H1 (cell line): Measurements from ENCODE around the gene PML. TPM values are rescaled to one million over a fixed set of nuclear protein-coding genes. Genes with fewer than 3 reads are reported as not detected.

ENCODE experiments used
- CTCF ChIA-PET: fragments of 300-600 bp; sonication (Branson Sonifier 250); formaldehyde crosslinking; loops from one replicate; lab custom pipeline; 2021; ENCODE audit not compliant: partially characterized antibody; lab: Charles Lee
- POLR2A ChIA-PET: fragments of 300-600 bp; sonication (Branson Sonifier 250); formaldehyde crosslinking; loops from one replicate; lab custom pipeline; 2021; ENCODE audit warnings: inconsistent platforms; ENCODE audit not compliant: partially characterized antibody; lab: Charles Lee
- DNase-seq, 2 experiments: peaks; one replicate each; pipeline versions ENCODE4 v3.0.0 to v3.0.0-alpha.2; 2010 to 2022; ENCODE audit warnings: low spot score in 2 of 2, low read depth in 1 of 2, mixed read lengths in 1 of 2
- FAIRE-seq: peaks from 2 replicates; lab custom pipeline; 2011; peaks lifted over from hg19 to GRCh38; lab: Jason Lieb, UNC
- H2AFZ ChIP-seq: 2 replicates; pipeline ENCODE4 v1.8.1; 2012; ENCODE audit warnings: low read length, inconsistent platforms
- H2AK5ac ChIP-seq: 2 replicates; pipeline ENCODE4 v1.6.1; 2013; ENCODE audit warnings: low read depth, low read length
- H2BK120ac ChIP-seq: replicated peaks from 2 replicates; pipeline ENCODE3; 2013; ENCODE audit warnings: low read depth, low read length, inconsistent platforms
- H2BK12ac ChIP-seq: 2 replicates; pipeline ENCODE4 v1.6.1; 2013; ENCODE audit warnings: low read depth, low read length
- H2BK15ac ChIP-seq: 2 replicates; pipeline ENCODE4 v1.6.1; 2013; ENCODE audit warnings: low read length
- H2BK20ac ChIP-seq: 2 replicates; pipeline ENCODE4 v1.6.1; 2013; ENCODE audit warnings: low read length
- H2BK5ac ChIP-seq: 2 replicates; pipeline ENCODE4 v1.6.1; 2013; ENCODE audit warnings: low read depth, low read length
- H3K14ac ChIP-seq: 2 replicates; pipeline ENCODE4 v1.6.1; 2013; ENCODE audit warnings: inconsistent platforms; ENCODE audit not compliant: insufficient read length
- H3K18ac ChIP-seq: 2 replicates; pipeline ENCODE4 v1.6.1; 2013; ENCODE audit warnings: low read length; ENCODE audit errors: extremely low read depth
- H3K23ac ChIP-seq: 2 replicates; pipeline ENCODE4 v1.6.1; 2013; ENCODE audit warnings: inconsistent platforms; ENCODE audit not compliant: insufficient read length
- H3K23me2 ChIP-seq: 2 replicates; pipeline ENCODE4 v1.6.1; 2013; ENCODE audit warnings: low read depth, low read length
- H3K27ac ChIP-seq: 2 replicates; pipeline ENCODE4 v1.6.1; 2011; ENCODE audit warnings: low read depth, low read length, inconsistent platforms
- H3K27me3 ChIP-seq, 4 experiments: replicated peaks in 1 of 4; 1 replicate in 1 of 4; 2 replicates in 3 of 4; pipeline versions ENCODE4 v1.6.1 to v1.8.1; 2011 to 2013; ENCODE audit warnings: low read length in 3 of 4, mild to moderate bottlenecking in 3 of 4, inconsistent platforms in 2 of 4, mixed read lengths in 2 of 4, moderate library complexity in 1 of 4; ENCODE audit not compliant: control insufficient read depth in 3 of 4, insufficient read depth in 3 of 4; ENCODE audit errors: extremely low read depth in 1 of 4
- H3K36me3 ChIP-seq, 4 experiments: 2 replicates each; pipeline versions ENCODE4 v1.6.1 to v1.8.1; 2011 to 2013; ENCODE audit warnings: mild to moderate bottlenecking in 4 of 4, low read length in 3 of 4, moderate library complexity in 2 of 4, control low read depth in 1 of 4, inconsistent platforms in 1 of 4; ENCODE audit not compliant: insufficient read depth in 4 of 4, control insufficient read depth in 2 of 4
- H3K4ac ChIP-seq: replicated peaks from 2 replicates; pipeline ENCODE3; 2013; ENCODE audit warnings: low read length, low read depth, mixed read lengths, inconsistent platforms; ENCODE audit not compliant: insufficient read length
- H3K4me1 ChIP-seq, 4 experiments: replicated peaks in 1 of 4; 1 replicate in 1 of 4; 2 replicates in 3 of 4; pipeline versions ENCODE4 v1.6.1 to v1.8.1; 2011 to 2013; ENCODE audit warnings: low read length in 3 of 4, inconsistent platforms in 2 of 4, mixed read lengths in 1 of 4; ENCODE audit not compliant: insufficient read depth in 4 of 4, control insufficient read depth in 3 of 4
- H3K4me2 ChIP-seq, 2 experiments: 2 replicates each; pipeline versions ENCODE4 v1.6.1 to v1.8.1; 2011 to 2013; ENCODE audit warnings: low read depth in 2 of 2, low read length in 2 of 2, control low read depth in 1 of 2, inconsistent platforms in 1 of 2, mild to moderate bottlenecking in 1 of 2; ENCODE audit not compliant: insufficient read depth in 1 of 2
- H3K4me3 ChIP-seq, 4 experiments: fragments of 200-600, 300-600 bp in 1 of 4; sonication (generic), shearing (Covaris generic), sonication (Bioruptor Twin) in 1 of 4; 2 replicates each; pipeline versions ENCODE4 v1.5.1 to v1.8.1; 2011 to 2016; ENCODE audit warnings: low read length in 4 of 4, low read depth in 3 of 4, control low read depth in 2 of 4, inconsistent platforms in 2 of 4, mild to moderate bottlenecking in 2 of 4, mixed read lengths in 1 of 4, moderate library complexity in 1 of 4; ENCODE audit not compliant: insufficient read depth in 2 of 4; ENCODE audit errors: extremely low read depth in 1 of 4
- H3K56ac ChIP-seq: replicated peaks from 2 replicates; pipeline ENCODE3; 2013; ENCODE audit warnings: low read depth, mild to moderate bottlenecking, mixed read lengths, low read length, inconsistent platforms; ENCODE audit not compliant: insufficient read length
- H3K79me1 ChIP-seq: 2 replicates; pipeline ENCODE4 v1.6.1; 2013; ENCODE audit warnings: low read depth, low read length, control low read depth
- H3K79me2 ChIP-seq, 2 experiments: 2 replicates each; pipeline versions ENCODE4 v1.6.1 to v1.8.1; 2012 to 2013; ENCODE audit warnings: low read length in 2 of 2, mild to moderate bottlenecking in 2 of 2, inconsistent platforms in 1 of 2; ENCODE audit not compliant: insufficient read depth in 2 of 2, control insufficient read depth in 1 of 2
- H3K9ac ChIP-seq, 4 experiments: replicated peaks in 1 of 4; 1 replicate in 1 of 4; 2 replicates in 3 of 4; pipeline versions ENCODE4 v1.6.1 to v1.8.1; 2011 to 2013; ENCODE audit warnings: low read depth in 3 of 4, low read length in 3 of 4, control low read depth in 2 of 4, mild to moderate bottlenecking in 2 of 4, moderate library complexity in 2 of 4, inconsistent platforms in 1 of 4; ENCODE audit errors: extremely low read depth in 1 of 4
- H3K9me3 ChIP-seq, 2 experiments: 2 replicates each; pipeline versions ENCODE4 v1.6.1 to v1.8.1; 2012 to 2013; ENCODE audit warnings: mild to moderate bottlenecking in 2 of 2, moderate library complexity in 2 of 2, control low read depth in 1 of 2, inconsistent platforms in 1 of 2, low read depth in 1 of 2, low read length in 1 of 2, mixed read lengths in 1 of 2; ENCODE audit not compliant: insufficient read depth in 2 of 2
- H4K20me1 ChIP-seq, 2 experiments: replicated peaks in 1 of 2; 2 replicates each; pipeline versions ENCODE3 to v1.8.1; 2011 to 2013; ENCODE audit warnings: inconsistent platforms in 2 of 2, low read length in 2 of 2, mild to moderate bottlenecking in 1 of 2; ENCODE audit not compliant: insufficient read depth in 2 of 2, control insufficient read depth in 1 of 2
- H4K5ac ChIP-seq: 2 replicates; pipeline ENCODE4 v1.6.1; 2013; ENCODE audit warnings: low read length, low read depth, mixed read lengths, inconsistent platforms; ENCODE audit not compliant: insufficient read length
- H4K8ac ChIP-seq: 2 replicates; pipeline ENCODE4 v1.8.0; 2013; ENCODE audit warnings: mild to moderate bottlenecking, moderate library complexity, low read length, inconsistent platforms; ENCODE audit not compliant: insufficient read depth; ENCODE audit errors: extremely low read depth
- H4K91ac ChIP-seq: replicated peaks from 2 replicates; pipeline ENCODE3; 2013; ENCODE audit warnings: low read length, mixed read lengths, inconsistent platforms; ENCODE audit not compliant: insufficient read length
- JUN ChIP-seq: IDR thresholded peaks from 2 replicates; pipeline ENCODE4 v1.6.1; 2011; ENCODE audit warnings: low read depth, mild to moderate bottlenecking, improper control_type of control experiment, low read length
- POLR2A ChIP-seq, 2 experiments: IDR thresholded peaks; 1 replicate in 1 of 2; 2 replicates in 1 of 2; pipeline ENCODE4 v1.6.1; 2011; ENCODE audit warnings: low read depth in 2 of 2, low read length in 2 of 2, mild to moderate bottlenecking in 2 of 2; ENCODE audit errors: control extremely low read depth in 1 of 2
- POLR2AphosphoS5 ChIP-seq: IDR thresholded peaks from 2 replicates; pipeline ENCODE4 v1.6.1; 2011; ENCODE audit warnings: low read depth, low read length
- SIRT6 ChIP-seq: IDR thresholded peaks from one replicate; pipeline ENCODE4 v1.7.1; 2012; ENCODE audit warnings: low read length, inconsistent platforms
- WGBS, 2 experiments: shearing (Covaris generic) in 1 of 2; methylation state at CpG; one replicate each; pipeline versions ENCODE4 v1.1.6 to v1.1.7; 2013 to 2015; ENCODE audit warnings: low lambda C conversion rate in 2 of 2, mixed read lengths in 2 of 2, inconsistent platforms in 1 of 2, low coverage in 1 of 2, missing lambda C conversion rate in 1 of 2; ENCODE audit not compliant: insufficient replicate concordance in 2 of 2, insufficient coverage in 1 of 2, insufficient read length in 1 of 2; ENCODE audit errors: extremely low coverage in 1 of 2, missing lambda C conversion rate in 1 of 2; 5-methylcytosine and 5-hydroxymethylcytosine counted together
- polyA plus RNA-seq, 7 experiments: library from polyadenylated mRNA; depleted of rRNA in 3 of 7; stranded (reverse) in 5 of 7; unstranded in 2 of 7; fragments of >200 nt in 5 of 7; fragments of 200-250 nt in 2 of 7; gene quantifications; 1 replicate in 5 of 7; 2 replicates in 1 of 7; 4 replicates in 1 of 7; pipeline versions ENCODE4 v1.2.1 to v1.2.3, GENCODE V29; 2011 to 2013; ENCODE audit warnings: missing spikeins in 2 of 7, mixed read lengths in 2 of 7
- total RNA-seq: library from RNA; stranded (reverse); fragmentation: NEBNext Ultra II Directional; extraction: Animal tissue kit (Norgen Biotek cat#: 25700); gene quantifications from 2 replicates; pipeline ENCODE4 v1.2.1, GENCODE V29; 2021
- TF ChIP-seq, protein P1 (sequence below): IDR thresholded peaks from 2 replicates; pipeline ENCODE4 v1.6.1; 2012; ENCODE audit warnings: low read length, inconsistent platforms

PML gene
- total and polyA plus RNA-seq, 2 of the 8 experiments (the other 6 are each of a cell fraction or from before 2014, with no cell fraction given): 14.9 to 30.3 TPM

DNA sequence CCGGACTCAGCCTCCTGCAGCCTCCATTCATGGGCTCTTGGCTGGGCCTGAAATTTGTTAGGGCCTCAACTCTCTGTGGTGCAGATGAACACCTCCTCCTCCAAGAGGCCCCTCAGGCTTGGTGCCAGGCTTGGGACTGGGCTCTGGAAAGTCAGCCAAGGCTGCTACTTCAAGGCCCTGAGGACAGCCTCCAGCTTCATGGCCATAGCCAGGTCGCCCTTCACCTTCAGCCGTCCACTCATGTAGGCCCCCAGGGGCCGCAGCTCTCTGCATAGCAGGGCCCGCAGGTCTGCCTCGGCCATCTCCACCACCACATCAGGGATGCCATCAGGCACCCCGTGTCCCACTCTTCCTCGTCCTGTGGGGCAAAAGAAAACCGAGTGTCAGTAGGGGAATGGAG, 10.7 kb upstream of the PML start:
- H3K9me3 ChIP-seq: no peaks in the 10 kb centered on the region
- no peaks in the 10 kb centered on the region for H3K79me2 ChIP-seq
- no peak for TF ChIP-seq POLR2A (IDR thresholded peaks at IDR 0.05; ENCODE audit: control extremely low read depth in 1 of 2, low read depth in 2 of 2, low read length in 2 of 2)
- TF ChIP-seq POLR2AphosphoS5: no peak
- TF ChIP-seq, protein P1, sequence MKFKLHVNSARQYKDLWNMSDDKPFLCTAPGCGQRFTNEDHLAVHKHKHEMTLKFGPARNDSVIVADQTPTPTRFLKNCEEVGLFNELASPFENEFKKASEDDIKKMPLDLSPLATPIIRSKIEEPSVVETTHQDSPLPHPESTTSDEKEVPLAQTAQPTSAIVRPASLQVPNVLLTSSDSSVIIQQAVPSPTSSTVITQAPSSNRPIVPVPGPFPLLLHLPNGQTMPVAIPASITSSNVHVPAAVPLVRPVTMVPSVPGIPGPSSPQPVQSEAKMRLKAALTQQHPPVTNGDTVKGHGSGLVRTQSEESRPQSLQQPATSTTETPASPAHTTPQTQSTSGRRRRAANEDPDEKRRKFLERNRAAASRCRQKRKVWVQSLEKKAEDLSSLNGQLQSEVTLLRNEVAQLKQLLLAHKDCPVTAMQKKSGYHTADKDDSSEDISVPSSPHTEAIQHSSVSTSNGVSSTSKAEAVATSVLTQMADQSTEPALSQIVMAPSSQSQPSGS: no peak
- TF ChIP-seq SIRT6: no peak
- no peak for TF ChIP-seq JUN
- TF ChIP-seq, all 59 proteins: peak for 0
- Histone ChIP-seq H4K5ac (no peak overlapping the region), H3K4ac (no peak overlapping the region), H3K27ac (no peak overlapping the region), H2BK5ac (no peak overlapping the region), H3K4me1 (no peaks in the 10 kb centered on the region; a peak in 1 of 7 replicates), H3K9ac (no peak overlapping the region), H4K8ac (no peak overlapping the region), H2BK120ac (no peak overlapping the region), H3K36me3 (no peaks in the 10 kb centered on the region), H2AFZ (no peak overlapping the region), H3K79me1 (no peaks in the 10 kb centered on the region), H2BK12ac (no peak overlapping the region), H3K4me3 (no peak overlapping the region), H2BK15ac (no peak overlapping the region), H4K20me1 (no peaks in the 10 kb centered on the region), H3K23me2 (no peaks in the 10 kb centered on the region), H4K91ac (no peak overlapping the region), H2AK5ac (no peak overlapping the region), H2BK20ac (no peak overlapping the region), H3K56ac (peak overlapping the region; percentile 42), H3K4me2 (no peak overlapping the region), H3K23ac (no peak overlapping the region), H3K14ac (no peak overlapping the region), H3K18ac (no peak overlapping the region), H3K27me3 (no peaks in the 10 kb centered on the region; a peak in 1 of 7 replicates)
- DNase-seq (no peak), FAIRE-seq (no peak)
- POLR2A ChIA-PET: interaction anchor here (0.9 kb wide), 1 partner anchor 11 kb away, joined by 3 read pairs; the partner anchor contains the start of gene PML
- CTCF ChIA-PET: interaction anchor here (0.7 to 5.5 kb wide), 8 partner anchors 9 to 65 kb away, joined by 3 to 56 read pairs (median 4); partner anchors contain the start of gene PML
- WGBS, 2 experiments: 92% methylated on average over 7 of the region's 9 CpGs; no CpG with 5 or more reads in 1 of the 2 experiments
